K562 (cell line): ENCODE measurements around the gene CHRNA3. TPM values are rescaled to one million over a fixed set of nuclear protein-coding genes. Genes with fewer than 3 reads are reported as not detected.

ENCODE experiments used
- CBX3 ChIP-seq, 2 experiments: IDR thresholded peaks; 1 replicate in 1 of 2; 2 replicates in 1 of 2; pipeline ENCODE4 v1.6.1; 2012; ENCODE audit warnings: inconsistent platforms in 2 of 2, low read length in 2 of 2, borderline replicate concordance in 1 of 2, control low read depth in 1 of 2
- CHD1 ChIP-seq: fragments of 200-600 bp; sonication (generic); IDR thresholded peaks from one replicate; pipeline ENCODE4 v1.6.1; 2012; ENCODE audit warnings: mild to moderate bottlenecking, moderate library complexity, low read length, inconsistent platforms
- CSDE1 ChIP-seq, 2 experiments: fragments of 450-650 bp; IDR thresholded peaks; 2 replicates each; pipeline ENCODE4 v1.6.1; 2016; ENCODE audit warnings: mild to moderate bottlenecking in 1 of 2
- ETV5 ChIP-seq: sonication (generic); formaldehyde crosslinking; IDR thresholded peaks from 2 replicates; pipeline ENCODE4 v1.4.0; 2020; ENCODE audit warnings: low read depth, mild to moderate bottlenecking, missing genetic modification reagents
- FOXJ2 ChIP-seq: fragments of 200-800 bp; sonication (Bioruptor generic); IDR thresholded peaks from 2 replicates; pipeline ENCODE4 v1.6.1; 2016; ENCODE audit warnings: missing genetic modification characterization, missing compliant biosample characterization
- HIVEP1 ChIP-seq: fragments of 250-450 bp; sonication (Bioruptor Pico); IDR thresholded peaks from 2 replicates; pipeline ENCODE4 v1.4.0; 2020; ENCODE audit warnings: mild to moderate bottlenecking
- JUN ChIP-seq, 2 experiments: sonication (generic) in 1 of 2; formaldehyde crosslinking in 1 of 2; IDR thresholded peaks; 2 replicates each; pipeline versions ENCODE4 v1.6.1 to v1.8.0; 2012 to 2022; ENCODE audit warnings: borderline replicate concordance in 2 of 2, mild to moderate bottlenecking in 2 of 2, improper control_type of control experiment in 1 of 2, low read depth in 1 of 2, low read length in 1 of 2, missing genetic modification reagents in 1 of 2
- JUND ChIP-seq, 2 experiments: IDR thresholded peaks; 2 replicates in 1 of 2; 3 replicates in 1 of 2; pipeline ENCODE4 v1.6.1; 2011; ENCODE audit warnings: borderline replicate concordance in 2 of 2, low read depth in 2 of 2, low read length in 2 of 2, improper control_type of control experiment in 1 of 2, missing biosample characterization in 1 of 2, missing genetic modification characterization in 1 of 2, missing genetic modification reagents in 1 of 2
- POLR3A ChIP-seq: IDR thresholded peaks from 2 replicates; pipeline ENCODE4 v1.6.1; 2011; ENCODE audit warnings: borderline replicate concordance, mild to moderate bottlenecking, moderate library complexity; ENCODE audit not compliant: insufficient read length, insufficient read depth; ENCODE audit errors: extremely low read depth
- PURB ChIP-seq: sonication (generic); formaldehyde crosslinking; IDR thresholded peaks from 2 replicates; pipeline ENCODE4 v1.9.0; 2021; ENCODE audit warnings: low read depth, mild to moderate bottlenecking, missing genetic modification reagents
- SAFB2 ChIP-seq: fragments of 200-400 bp; formaldehyde crosslinking; IDR thresholded peaks from 2 replicates; pipeline ENCODE4 v1.6.1; 2018; ENCODE audit warnings: borderline replicate concordance, low read length, low read depth, moderate library complexity; ENCODE audit not compliant: severe bottlenecking
- SIN3B ChIP-seq: fragments of 450-650 bp; IDR thresholded peaks from 2 replicates; pipeline ENCODE4 v1.6.1; 2017; ENCODE audit warnings: low read depth, mild to moderate bottlenecking, moderate library complexity
- SMAD2 ChIP-seq: fragments of 150-350 bp; IDR thresholded peaks from 2 replicates; pipeline ENCODE4 v1.6.1; 2014; ENCODE audit warnings: low read depth, mild to moderate bottlenecking, low read length
- SMAD3 ChIP-seq: fragments of 450-650 bp; formaldehyde crosslinking; conservative IDR thresholded peaks from 2 replicates; pipeline ENCODE4 v1.4.0; 2020; ENCODE audit warnings: mild to moderate bottlenecking
- SMAD4 ChIP-seq: fragments of 250-450 bp; sonication (Bioruptor Pico); conservative IDR thresholded peaks from 2 replicates; pipeline ENCODE4 v1.8.0; 2021; ENCODE audit warnings: inconsistent platforms, mild to moderate bottlenecking, moderate library complexity
- SNIP1 ChIP-seq: fragments of 450-650 bp; IDR thresholded peaks from 2 replicates; pipeline ENCODE4 v1.7.1; 2017; ENCODE audit warnings: low read depth, mild to moderate bottlenecking
- SREBF1 ChIP-seq: fragments of 150-350 bp; IDR thresholded peaks from 2 replicates; pipeline ENCODE4 v1.6.1; 2014; ENCODE audit warnings: antibody characterized with exemption, low read depth, low read length, borderline replicate concordance
- XRCC3 ChIP-seq: fragments of 450-650 bp; IDR thresholded peaks from 2 replicates; pipeline ENCODE4 v1.6.1; 2017; ENCODE audit warnings: mild to moderate bottlenecking, moderate library complexity
- YY1 ChIP-seq, 3 experiments: IDR thresholded peaks; 2 replicates each; pipeline ENCODE4 v1.6.1; 2011; ENCODE audit warnings: low read length in 2 of 3, mild to moderate bottlenecking in 2 of 3, moderate library complexity in 2 of 3, borderline replicate concordance in 1 of 3, control low read depth in 1 of 3, low read depth in 1 of 3; ENCODE audit not compliant: insufficient read depth in 3 of 3, insufficient replicate concordance in 2 of 3, control insufficient read depth in 1 of 3, insufficient read length in 1 of 3; ENCODE audit errors: extremely low read depth in 1 of 3
- ZFP91 ChIP-seq: sonication (generic); formaldehyde crosslinking; IDR thresholded peaks from 2 replicates; pipeline ENCODE4 v1.8.0; 2022; ENCODE audit warnings: mild to moderate bottlenecking, missing genetic modification reagents
- ZHX1 ChIP-seq: fragments of 150-350 bp; conservative IDR thresholded peaks from 2 replicates; pipeline ENCODE4 v1.6.1; 2014; ENCODE audit warnings: low read length
- ZNF197 ChIP-seq: fragments of 200-800 bp; sonication (Bioruptor generic); IDR thresholded peaks from 2 replicates; pipeline ENCODE4 v1.6.1; 2016; ENCODE audit warnings: low read depth, missing genetic modification characterization, missing compliant biosample characterization
- polyA plus RNA-seq, 8 experiments: library from polyadenylated mRNA; depleted of rRNA in 4 of 8; stranded (reverse) in 5 of 8; unstranded in 3 of 8; fragments of >200 nt; fragmentation: Nextera tagmentation in 2 of 8; fragmentation: Illumina TruSeq in 1 of 8; extraction: Ambion mirVana in 2 of 8; extraction: Trizol in 1 of 8; gene quantifications; 2 replicates each; pipeline versions ENCODE4 v1.2.1 to v1.2.3, GENCODE V29; 2011 to 2014; ENCODE audit warnings: inconsistent platforms in 1 of 8, missing spikeins in 1 of 8
- total RNA-seq, 7 experiments: library from RNA; depleted of rRNA in 6 of 7; stranded (reverse); fragments of >200 nt in 6 of 7; fragmentation: Illumina TruSeq in 2 of 7; extraction: Trizol in 2 of 7; gene quantifications; 2 replicates each; pipeline versions ENCODE4 v1.2.1 to v1.2.3, GENCODE V29; 2011 to 2021; ENCODE audit warnings: low replicate concordance in 1 of 7

Gene CHRNA3
- total and polyA plus RNA-seq, 9 of the 15 experiments (the other 6 are each of a cell fraction or from before 2014, with no cell fraction given) = 0.01 TPM; not detected in 8

DNA sequence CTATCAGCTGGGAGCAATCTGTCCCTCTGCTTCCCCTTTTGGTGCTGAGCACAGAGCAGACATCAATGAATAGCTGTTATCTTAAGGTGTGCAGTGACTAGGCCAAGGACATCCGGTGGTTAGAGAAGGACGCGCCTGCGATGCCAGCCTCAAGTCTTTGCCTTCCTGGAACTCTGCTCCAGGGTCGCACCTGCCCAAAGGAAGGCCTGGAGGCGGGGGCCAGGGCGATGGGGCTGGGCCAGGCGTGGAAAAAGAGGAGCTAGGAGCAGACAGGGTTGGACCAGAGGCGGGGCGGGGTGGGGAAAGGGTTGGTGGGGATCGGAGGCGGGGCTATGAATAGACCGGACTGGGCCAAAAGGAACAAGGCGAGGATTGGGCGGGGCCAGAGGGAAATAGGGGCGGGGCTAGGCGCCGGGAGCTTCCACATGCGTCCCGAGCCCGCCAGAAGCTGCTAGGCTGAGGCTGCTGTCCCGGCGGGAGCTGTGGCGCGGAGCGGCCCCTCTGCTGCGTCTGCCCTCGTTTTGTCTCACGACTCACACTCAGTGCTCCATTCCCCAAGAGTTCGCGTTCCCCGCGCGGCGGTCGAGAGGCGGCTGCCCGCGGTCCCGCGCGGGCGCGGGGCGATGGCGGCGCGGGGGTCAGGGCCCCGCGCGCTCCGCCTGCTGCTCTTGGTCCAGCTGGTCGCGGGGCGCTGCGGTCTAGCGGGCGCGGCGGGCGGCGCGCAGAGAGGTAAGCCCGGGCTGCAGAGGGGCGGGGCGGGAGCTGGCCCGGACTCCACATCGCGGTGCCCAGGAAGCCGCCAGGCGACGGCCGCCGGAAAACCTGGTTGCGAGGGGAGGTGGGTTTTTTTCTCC lies 55.5 kb downstream of the CHRNA3 start, which contains the start of gene CHRNA5 (continued):
- TF ChIP-seq POLR3A (no peak), SAFB2 (no peak), SMAD2 (no peak), ETV5 (peak; percentile 80; the same call in 1 of the 2 replicates), JUN (IDR thresholded peaks at IDR 0.05; ENCODE audit: borderline replicate concordance, low read depth, low read length) (no peak), JUN (CRISPR knock-in tag; IDR thresholded peaks at IDR 0.05; ENCODE audit: borderline replicate concordance) (no peak), XRCC3 (no peak), CSDE1 (IDR thresholded peaks at IDR 0.05) (no peak), ZNF197 (CRISPR knock-in tag) (no peak), SMAD3 (CRISPR knock-in tag) (no peak), PURB (CRISPR knock-in tag) (no peak), FOXJ2 (tag) (no peak; the same call in 1 of the 2 replicates), ZHX1 (no peak), CBX3 (IDR thresholded peaks at IDR 0.05; ENCODE audit: borderline replicate concordance in 1 of 2, low read length in 2 of 2) (no peak), CHD1 (peak; percentile 50), SNIP1 (no peak), ZFP91 (CRISPR knock-in tag) (no peak), HIVEP1 (CRISPR knock-in tag) (no peak), SMAD4 (CRISPR knock-in tag) (peak; percentile 45; the same call in 1 of the 2 replicates), SIN3B (no peak), JUND (IDR thresholded peaks at IDR 0.05; ENCODE audit: borderline replicate concordance, low read depth, low read length) (0 out of 2 replicates have a peak, but pooled peaks have one; percentile 17), JUND (tag; IDR thresholded peaks at IDR 0.05; ENCODE audit: borderline replicate concordance, low read depth, low read length) (no peak; the same call in 2 of the 3 replicates), SREBF1 (no peak), YY1 (IDR thresholded peaks at IDR 0.05; ENCODE audit: borderline replicate concordance in 1 of 3, control insufficient read depth in 1 of 3, extremely low read depth in 1 of 3, insufficient read depth in 3 of 3, insufficient read length in 1 of 3, insufficient replicate concordance in 2 of 3, low read depth in 1 of 3, low read length in 2 of 3) (peak in 2 of 3 experiments; percentile 43 to 49)
